MG63 (cell line): ENCODE measurements around the gene LILRA6. TPM values are rescaled to one million over a fixed set of nuclear protein-coding genes. Genes with fewer than 3 reads are reported as not detected.
"Not testable (repeated sequence)": the region's sequence is repeated elsewhere in the genome, so short reads cannot be mapped to it uniquely, and the experiment has no call there.

Experiments
- DNase-seq: peaks from one replicate; pipeline ENCODE4 v3.0.0-alpha.2; 2020
- H3K27me3 ChIP-seq: fragments of 250-450 bp; sonication (Bioruptor Pico); 2 replicates; pipeline ENCODE4 v1.5.1; 2020; ENCODE audit warnings: mild to moderate bottlenecking, moderate library complexity
- H3K36me3 ChIP-seq: fragments of 250-450 bp; sonication (Bioruptor Pico); 2 replicates; pipeline ENCODE4 v1.5.1; 2020; ENCODE audit warnings: mild to moderate bottlenecking, moderate library complexity
- H3K4me3 ChIP-seq: fragments of 250-450 bp; sonication (Bioruptor Pico); 2 replicates; pipeline ENCODE4 v1.5.1; 2020; ENCODE audit warnings: mild to moderate bottlenecking, moderate library complexity
- H3K9me3 ChIP-seq: fragments of 250-450 bp; sonication (Bioruptor Pico); 2 replicates; pipeline ENCODE4 v1.5.1; 2020; ENCODE audit warnings: mild to moderate bottlenecking, moderate library complexity
- total RNA-seq: library from RNA; depleted of rRNA; stranded (reverse); fragments of >200 nt; shearing (Covaris generic); gene quantifications from 2 replicates; pipeline ENCODE4 v1.2.3, GENCODE V29; 2014; ENCODE audit warnings: low replicate concordance

The LILRA6 gene
- total RNA-seq, 1 experiment from 2014 or later = not detected

- no peak for DNase-seq
- H3K27me3 ChIP-seq = peaks cover 40% of the 10 kb centered on the region
- H3K4me3 ChIP-seq = no peak overlapping the region
- H3K9me3 ChIP-seq = no peaks in the 10 kb centered on the region
- no peaks in the 10 kb centered on the region for H3K36me3 ChIP-seq
Measured at GRCh38 chr19:54273821-54274220, 31.2 kb upstream of the LILRA6 start.

GRCh38 chr19:54272181-54272580 is 29.6 kb upstream of the LILRA6 start:
- peaks cover 47% of the 10 kb centered on the region for H3K27me3 ChIP-seq
- not testable (repeated sequence) for H3K4me3 ChIP-seq, H3K36me3 ChIP-seq, H3K9me3 ChIP-seq, DNase-seq

- H3K27me3 ChIP-seq = peaks cover 46% of the 10 kb centered on the region
- H3K4me3 ChIP-seq, H3K9me3 ChIP-seq, DNase-seq, H3K36me3 ChIP-seq: not testable (repeated sequence)
Measured at GRCh38 chr19:54271587-54271986, 29.0 kb upstream of the LILRA6 start.

- Histone ChIP-seq H3K36me3 (no peaks in the 10 kb centered on the region), H3K9me3 (no peaks in the 10 kb centered on the region), H3K27me3 (peaks cover 44% of the 10 kb centered on the region), H3K4me3 (no peak overlapping the region)
- DNase-seq = no peak
Measured at GRCh38 chr19:54271106-54271505, 28.5 kb upstream of the LILRA6 start.

- no peak for DNase-seq
- no peaks in the 10 kb centered on the region for H3K9me3 ChIP-seq
- H3K27me3 ChIP-seq = peaks cover 46% of the 10 kb centered on the region
- H3K4me3 ChIP-seq = no peak overlapping the region
- no peaks in the 10 kb centered on the region for H3K36me3 ChIP-seq
Measured at GRCh38 chr19:54268936-54269335, 26.3 kb upstream of the LILRA6 start.

GRCh38 chr19:54266133-54266532 is 23.5 kb upstream of the LILRA6 start:
- DNase-seq = peak; percentile 55
- H3K4me3 ChIP-seq = no peak overlapping the region
- H3K36me3 ChIP-seq = no peaks in the 10 kb centered on the region
- peaks cover 45% of the 10 kb centered on the region for H3K27me3 ChIP-seq
- no peaks in the 10 kb centered on the region for H3K9me3 ChIP-seq

- Histone ChIP-seq H3K27me3 (peaks cover 43% of the 10 kb centered on the region), H3K36me3 (no peaks in the 10 kb centered on the region), H3K4me3 (no peak overlapping the region), H3K9me3 (no peaks in the 10 kb centered on the region)
- DNase-seq = no peak
Measured at GRCh38 chr19:54262470-54262869, 19.9 kb upstream of the LILRA6 start.

GRCh38 chr19:54262066-54262465 is 19.5 kb upstream of the LILRA6 start:
- no peak for DNase-seq
- Histone ChIP-seq H3K9me3 (no peaks in the 10 kb centered on the region), H3K36me3 (no peaks in the 10 kb centered on the region), H3K4me3 (no peak overlapping the region), H3K27me3 (peaks cover 47% of the 10 kb centered on the region)

GRCh38 chr19:54257116-54257480 is 14.5 kb upstream of the LILRA6 start, which contains the start of gene LILRB5:
LILRB5 (minus strand) TSS chr19:54257273; CDS start chr19:54257193, 80 bp downstream.
- Histone ChIP-seq H3K36me3 (no peaks in the 10 kb centered on the region), H3K9me3 (no peaks in the 10 kb centered on the region), H3K4me3 (no peak within 1 kb of the TSS), H3K27me3 (peaks cover 72% of the 10 kb centered on the region)
- DNase-seq = no peak

GRCh38 chr19:54256250-54257115 is 13.9 kb upstream of the LILRA6 start:
- Histone ChIP-seq H3K9me3 (no peaks in the 10 kb centered on the region), H3K36me3 (no peaks in the 10 kb centered on the region), H3K4me3 (no peak overlapping the region), H3K27me3 (peaks cover 67% of the 10 kb centered on the region)
- no peak for DNase-seq

GRCh38 chr19:54255105-54255775 is 12.7 kb upstream of the LILRA6 start:
- H3K27me3 ChIP-seq = peaks cover 59% of the 10 kb centered on the region
- no peaks in the 10 kb centered on the region for H3K9me3 ChIP-seq
- no peak overlapping the region for H3K4me3 ChIP-seq
- H3K36me3 ChIP-seq = no peaks in the 10 kb centered on the region
- no peak for DNase-seq

- no peaks in the 10 kb centered on the region for H3K36me3 ChIP-seq
- no peaks in the 10 kb centered on the region for H3K9me3 ChIP-seq
- DNase-seq = no peak
- no peak overlapping the region for H3K4me3 ChIP-seq
- H3K27me3 ChIP-seq = peaks cover 61% of the 10 kb centered on the region
Measured at GRCh38 chr19:54254195-54254906, 11.8 kb upstream of the LILRA6 start.

- H3K9me3 ChIP-seq = no peaks in the 10 kb centered on the region
- H3K27me3 ChIP-seq = peaks cover 65% of the 10 kb centered on the region
- no peak overlapping the region for H3K4me3 ChIP-seq
- H3K36me3 ChIP-seq = no peaks in the 10 kb centered on the region
- no peak for DNase-seq
Measured at GRCh38 chr19:54253331-54254194, 11.0 kb upstream of the LILRA6 start.

GRCh38 chr19:54252845-54253244 is 10.3 kb upstream of the LILRA6 start:
- Histone ChIP-seq H3K4me3 (no peak overlapping the region), H3K9me3 (no peaks in the 10 kb centered on the region), H3K36me3 (no peaks in the 10 kb centered on the region), H3K27me3 (peaks cover 64% of the 10 kb centered on the region)
- DNase-seq = no peak

- Histone ChIP-seq H3K36me3 (no peaks in the 10 kb centered on the region), H3K4me3 (no peak overlapping the region), H3K9me3 (no peaks in the 10 kb centered on the region), H3K27me3 (peaks cover 58% of the 10 kb centered on the region)
- DNase-seq = no peak
Measured at GRCh38 chr19:54252243-54252642, 9.7 kb upstream of the LILRA6 start.

- DNase-seq = no peak
- no peaks in the 10 kb centered on the region for H3K9me3 ChIP-seq
- H3K36me3 ChIP-seq = no peaks in the 10 kb centered on the region
- peaks cover 27% of the 10 kb centered on the region for H3K27me3 ChIP-seq
- no peak overlapping the region for H3K4me3 ChIP-seq
Measured at GRCh38 chr19:54248016-54248601, 5.5 kb upstream of the LILRA6 start.
